ENCODE results near the gene PKHD1.
"Not testable (repeated sequence)": the region's sequence is repeated elsewhere in the genome, so short reads cannot be mapped to it uniquely, and the experiment has no call there.

Gene PKHD1

GRCh38 chr6:51989789-51990188, 97.6 kb downstream of the PKHD1 start:
- DNase-seq (ENCODE audit: low read depth): no peak

- DNase-seq (ENCODE audit: low read depth): no peak
Observed at GRCh38 chr6:51986864-51987263, 100.5 kb downstream of the PKHD1 start.

- no peak for DNase-seq (ENCODE audit: low read depth)
Observed at GRCh38 chr6:51983564-51983963, 103.8 kb downstream of the PKHD1 start.

- not testable (repeated sequence) for DNase-seq (ENCODE audit: low read depth)
Observed at GRCh38 chr6:51982695-51983094, 104.7 kb downstream of the PKHD1 start.

- no peak for DNase-seq (ENCODE audit: low read depth)
Observed at GRCh38 chr6:51976374-51976773, 111.0 kb downstream of the PKHD1 start.

- DNase-seq (ENCODE audit: low read depth): no peak
Observed at GRCh38 chr6:51972659-51973058, 114.8 kb downstream of the PKHD1 start.

- DNase-seq (ENCODE audit: low read depth): no peak
Observed at GRCh38 chr6:51968265-51968664, 119.1 kb downstream of the PKHD1 start.

GRCh38 chr6:51965222-51965801, 122.1 kb downstream of the PKHD1 start:
- no peak for DNase-seq (ENCODE audit: low read depth)

GRCh38 chr6:51963980-51964379, 123.4 kb downstream of the PKHD1 start:
- DNase-seq (ENCODE audit: low read depth): no peak

GRCh38 chr6:51962354-51962753, 125.1 kb downstream of the PKHD1 start:
- no peak for DNase-seq (ENCODE audit: low read depth)

GRCh38 chr6:51960419-51960818, 127.0 kb downstream of the PKHD1 start:
- DNase-seq (ENCODE audit: low read depth): no peak

- DNase-seq (ENCODE audit: low read depth): no peak
Observed at GRCh38 chr6:51959744-51960383, 127.5 kb downstream of the PKHD1 start.

GRCh38 chr6:51954681-51955080, 132.7 kb downstream of the PKHD1 start:
- DNase-seq (ENCODE audit: low read depth): no peak

- no peak for DNase-seq (ENCODE audit: low read depth)
Observed at GRCh38 chr6:51953246-51953645, 134.2 kb downstream of the PKHD1 start.

- no peak for DNase-seq (ENCODE audit: low read depth)
Observed at GRCh38 chr6:51951924-51952323, 135.5 kb downstream of the PKHD1 start.

- no peak for DNase-seq (ENCODE audit: low read depth)
Observed at GRCh38 chr6:51949526-51949925, 137.9 kb downstream of the PKHD1 start.

- DNase-seq (ENCODE audit: low read depth): not testable (repeated sequence)
Observed at GRCh38 chr6:51939695-51940094, 147.7 kb downstream of the PKHD1 start.

- no peak for DNase-seq (ENCODE audit: low read depth)
Observed at GRCh38 chr6:51936531-51937290, 150.7 kb downstream of the PKHD1 start.

- no peak for DNase-seq (ENCODE audit: low read depth)
Observed at GRCh38 chr6:51934098-51934497, 153.3 kb downstream of the PKHD1 start.

- DNase-seq (ENCODE audit: low read depth): no peak
Observed at GRCh38 chr6:51932956-51933355, 154.5 kb downstream of the PKHD1 start.

- DNase-seq (ENCODE audit: low read depth): no peak
Observed at GRCh38 chr6:51930602-51931001, 156.8 kb downstream of the PKHD1 start.

- DNase-seq (ENCODE audit: low read depth): no peak
Observed at GRCh38 chr6:51929934-51930574, 157.4 kb downstream of the PKHD1 start.

- no peak for DNase-seq (ENCODE audit: low read depth)
Observed at GRCh38 chr6:51928320-51928719, 159.1 kb downstream of the PKHD1 start.

Measured in activated T-cell treated with anti-CD3 and anti-CD28 coated beads for 1 hour (primary cell).